OCI-LY7 (cell line): Measurements from ENCODE around the gene TRAF2. TPM values are rescaled to one million over a fixed set of nuclear protein-coding genes. Genes with fewer than 3 reads are reported as not detected.
A peak's percentile ranks its signal among the peaks of the same experiment; 100 is the strongest.

Source experiments
- BruUV-seq: library from RNA; stranded (reverse); fragments of 400-500 nt; replicated peaks from 2 replicates; lab custom pipeline; 2021; lab: Mats Ljungman, UMichigan
- CTCF ChIA-PET: fragments of 300-600 bp; sonication (Branson Sonifier 250); formaldehyde crosslinking; loops from one replicate; lab custom pipeline; 2022; ENCODE audit warnings: antibody characterized with exemption; ENCODE audit not compliant: unreplicated experiment; lab: Charles Lee
- POLR2A ChIA-PET: fragments of 300-600 bp; sonication (Branson Sonifier 250); formaldehyde crosslinking; loops from one replicate; lab custom pipeline; 2022; ENCODE audit warnings: antibody characterized with exemption; lab: Charles Lee
- DNase-seq: peaks from one replicate; pipeline ENCODE4 v3.0.0-alpha.2; 2015; ENCODE audit warnings: low spot score
- H2AFZ ChIP-seq: fragments of 200-600 bp; sonication (generic), shearing (Covaris generic); 2 replicates; pipeline ENCODE4 v1.6.1; 2014; ENCODE audit warnings: mild to moderate bottlenecking, antibody characterized with exemption, low read length, moderate library complexity
- H3K27ac ChIP-seq: fragments of 200-600 bp; sonication (generic); 2 replicates; pipeline ENCODE4 v1.5.1; 2014; ENCODE audit warnings: mixed run types, low read depth, mild to moderate bottlenecking, moderate library complexity, low read length, inconsistent platforms; ENCODE audit not compliant: poor library complexity, severe bottlenecking
- H3K36me3 ChIP-seq: fragments of 200-600 bp; sonication (generic); 2 replicates; pipeline ENCODE4 v1.6.1; 2014; ENCODE audit warnings: mild to moderate bottlenecking, antibody characterized with exemption, low read length, moderate library complexity, mixed read lengths; ENCODE audit not compliant: insufficient read depth
- H3K4me1 ChIP-seq: fragments of 200-600 bp; sonication (generic); 2 replicates; pipeline ENCODE4 v1.5.1; 2014; ENCODE audit warnings: mild to moderate bottlenecking, low read length; ENCODE audit not compliant: insufficient read depth, poor library complexity, severe bottlenecking
- H3K4me2 ChIP-seq: fragments of 200-600 bp; sonication (generic); 2 replicates; pipeline ENCODE4 v1.6.1; 2014; ENCODE audit warnings: mild to moderate bottlenecking, low read length
- H3K4me3 ChIP-seq: fragments of 200-600 bp; sonication (generic); 2 replicates; pipeline ENCODE4 v1.5.1; 2014; ENCODE audit warnings: mild to moderate bottlenecking, low read depth, low read length; ENCODE audit not compliant: poor library complexity, severe bottlenecking
- H3K79me2 ChIP-seq: fragments of 200-600 bp; sonication (generic); 2 replicates; pipeline ENCODE4 v1.6.1; 2016; ENCODE audit warnings: low read depth, mild to moderate bottlenecking, low read length, moderate library complexity, mixed read lengths; ENCODE audit not compliant: insufficient read depth
- H3K9me2 ChIP-seq: fragments of 200-600 bp; sonication (generic); 2 replicates; pipeline ENCODE4 v1.6.1; 2016; ENCODE audit warnings: mild to moderate bottlenecking, low read length, mixed read lengths; ENCODE audit not compliant: insufficient read depth
- H3K9me3 ChIP-seq: fragments of 200-600 bp; sonication (generic); 2 replicates; pipeline ENCODE4 v1.6.1; 2014; ENCODE audit warnings: mild to moderate bottlenecking, mixed run types, low read length, mixed read lengths
- H4K20me1 ChIP-seq: fragments of 200-600 bp; sonication (generic); 2 replicates; pipeline ENCODE4 v1.6.1; 2014; ENCODE audit warnings: mild to moderate bottlenecking, antibody characterized with exemption, low read length, moderate library complexity, mixed read lengths; ENCODE audit not compliant: insufficient read depth
- EZH2phosphoT487 ChIP-seq: fragments of 200-600 bp; sonication (generic); IDR thresholded peaks from 2 replicates; pipeline ENCODE4 v1.6.1; 2018; ENCODE audit warnings: low read depth, borderline replicate concordance, mild to moderate bottlenecking, mixed run types, antibody characterized with exemption, low read length, moderate library complexity, mixed read lengths
- intact Hi-C: fragments of 100-400 bp; cut with micrococcal nuclease; formaldehyde crosslinking; loops from one replicate; pipeline ENCODE4 v1.10.0; 2022; ENCODE audit not compliant: unreplicated experiment
- total RNA-seq, 2 experiments: library from RNA; depleted of rRNA in 1 of 2; stranded (reverse); fragments of >200 nt in 1 of 2; shearing (Covaris generic) in 1 of 2; gene quantifications; 2 replicates each; pipeline ENCODE4 v1.2.3, GENCODE V29; 2014 to 2022
- TF ChIP-seq, protein P1 (sequence below): fragments of 200-600 bp; sonication (generic); conservative IDR thresholded peaks from 2 replicates; pipeline ENCODE4 v1.5.1; 2014; ENCODE audit warnings: mild to moderate bottlenecking, antibody characterized with exemption, low read length, moderate library complexity, mixed read lengths

The TRAF2 gene
- total RNA-seq, 2 experiments from 2014 or later = 31.4 to 40.5 TPM

DNA sequence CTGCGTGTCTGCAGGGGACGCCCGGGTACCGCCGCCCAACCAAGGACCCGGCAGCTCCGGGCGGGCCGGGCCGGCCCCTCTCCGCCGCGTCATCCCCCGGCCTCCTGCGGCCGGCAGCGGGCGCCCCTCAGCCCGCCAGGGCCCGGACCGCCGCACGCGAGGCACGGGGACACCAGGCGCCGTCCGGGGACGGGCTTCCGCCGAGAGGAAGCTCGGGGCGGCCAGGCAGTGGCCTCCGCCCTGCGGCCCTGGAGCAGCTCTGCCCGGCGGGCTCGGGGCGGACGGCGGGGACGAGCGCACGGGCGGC lies 57.8 kb downstream of the TRAF2 start:
- intact Hi-C loops = loop anchor here (1.0 to 2.0 kb wide), 3 partner anchors 49 to 154 kb away; partner anchors contain the start of genes PAXX and TRAF2
- TF ChIP-seq EZH2phosphoT487 = no peak
- TF ChIP-seq, protein P1, sequence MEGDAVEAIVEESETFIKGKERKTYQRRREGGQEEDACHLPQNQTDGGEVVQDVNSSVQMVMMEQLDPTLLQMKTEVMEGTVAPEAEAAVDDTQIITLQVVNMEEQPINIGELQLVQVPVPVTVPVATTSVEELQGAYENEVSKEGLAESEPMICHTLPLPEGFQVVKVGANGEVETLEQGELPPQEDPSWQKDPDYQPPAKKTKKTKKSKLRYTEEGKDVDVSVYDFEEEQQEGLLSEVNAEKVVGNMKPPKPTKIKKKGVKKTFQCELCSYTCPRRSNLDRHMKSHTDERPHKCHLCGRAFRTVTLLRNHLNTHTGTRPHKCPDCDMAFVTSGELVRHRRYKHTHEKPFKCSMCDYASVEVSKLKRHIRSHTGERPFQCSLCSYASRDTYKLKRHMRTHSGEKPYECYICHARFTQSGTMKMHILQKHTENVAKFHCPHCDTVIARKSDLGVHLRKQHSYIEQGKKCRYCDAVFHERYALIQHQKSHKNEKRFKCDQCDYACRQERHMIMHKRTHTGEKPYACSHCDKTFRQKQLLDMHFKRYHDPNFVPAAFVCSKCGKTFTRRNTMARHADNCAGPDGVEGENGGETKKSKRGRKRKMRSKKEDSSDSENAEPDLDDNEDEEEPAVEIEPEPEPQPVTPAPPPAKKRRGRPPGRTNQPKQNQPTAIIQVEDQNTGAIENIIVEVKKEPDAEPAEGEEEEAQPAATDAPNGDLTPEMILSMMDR = no peak; the same call in 1 of the 2 replicates
- H3K4me2 ChIP-seq = peak overlapping the region; percentile 87
- CTCF ChIA-PET = interaction anchor here (0.6 kb wide), 1 partner anchor 91 kb away, joined by 3 read pairs; no protein-coding TSS in a partner anchor
- peak overlapping the region; percentile 82 for H3K4me3 ChIP-seq
- H3K27ac ChIP-seq = peak overlapping the region; percentile 40
- peaks cover 27% of the 10 kb centered on the region for H3K4me1 ChIP-seq
- peaks cover 10% of the 10 kb centered on the region; the same call in 1 of the 2 replicates for H3K79me2 ChIP-seq
- H4K20me1 ChIP-seq = no peaks in the 10 kb centered on the region
- DNase-seq = no peak
- no peak overlapping the region for H2AFZ ChIP-seq
- H3K36me3 ChIP-seq = peaks cover 40% of the 10 kb centered on the region
- no peaks in the 10 kb centered on the region for H3K9me2 ChIP-seq
- POLR2A ChIA-PET = no interaction called here
- no TSS peak for BruUV-seq
- no peaks in the 10 kb centered on the region for H3K9me3 ChIP-seq

DNA sequence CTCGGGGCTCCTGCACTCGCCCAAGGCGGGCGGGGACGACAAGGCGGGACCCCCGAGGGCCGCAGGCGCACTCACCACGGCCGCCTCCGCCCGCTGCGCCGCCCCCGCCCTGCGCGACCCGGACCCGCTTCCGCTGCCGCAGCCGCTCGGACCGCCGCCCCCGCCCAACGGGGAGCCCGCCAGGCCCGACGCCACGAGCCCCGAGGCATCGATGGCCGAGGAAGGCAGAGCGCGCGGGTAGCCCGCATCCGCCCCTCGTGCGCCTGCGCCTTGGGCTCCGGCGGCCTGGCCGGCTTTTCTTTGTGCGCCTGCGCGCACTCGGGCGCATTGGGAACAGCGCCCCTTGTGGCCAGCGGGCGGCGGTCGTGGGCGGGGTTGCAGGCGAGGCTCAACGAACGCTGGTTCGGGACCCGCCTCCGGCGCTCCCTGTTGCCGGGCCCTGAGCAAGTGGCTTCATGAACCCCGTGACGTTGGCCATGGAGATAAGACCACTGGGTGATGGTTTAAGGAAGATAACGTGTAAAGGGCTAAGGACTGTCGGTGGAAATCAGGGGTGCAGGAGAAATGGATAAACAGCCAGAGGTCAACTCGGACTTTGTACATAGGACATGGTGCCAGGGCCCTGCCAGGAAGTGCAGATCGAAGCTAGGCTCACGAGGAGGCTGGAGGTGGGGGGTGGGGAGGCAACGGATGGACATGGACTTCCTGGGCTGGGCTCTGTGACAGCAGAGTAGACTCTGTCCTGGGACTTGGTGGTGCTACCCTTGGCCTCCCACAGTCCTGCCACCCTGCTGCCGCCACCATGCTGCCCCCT lies 58.4 kb downstream of the TRAF2 start, which contains the start of the genes C8G and FBXW5:
Gene C8G (plus strand): TSS at position 725 of the 814 bp plus-strand sequence. CDS start 78 bp downstream, at position 803.
Gene FBXW5 (minus strand): TSS at position 220 of the 814 bp plus-strand sequence. CDS start 655 bp downstream, outside the sequence.
- peaks cover 10% of the 10 kb centered on the region; the same call in 1 of the 2 replicates for H3K79me2 ChIP-seq
- BruUV-seq = no TSS peak
- peak within 1 kb of the TSS; percentile 40 for H3K27ac ChIP-seq
- POLR2A ChIA-PET = no interaction called here
- H3K9me2 ChIP-seq = no peaks in the 10 kb centered on the region
- peaks cover 35% of the 10 kb centered on the region for H3K36me3 ChIP-seq
- H3K4me2 ChIP-seq = peak within 1 kb of the TSS; percentile 87
- H3K4me3 ChIP-seq = peak within 1 kb of the TSS; percentile 82
- peaks cover 29% of the 10 kb centered on the region for H3K4me1 ChIP-seq
- intact Hi-C loops = loop anchor here (1.0 to 2.0 kb wide), 3 partner anchors 48 to 154 kb away; partner anchors contain the start of genes PAXX and TRAF2
- no peaks in the 10 kb centered on the region for H4K20me1 ChIP-seq
- H2AFZ ChIP-seq = peak within 1 kb of the TSS; percentile 45; the same call in 1 of the 2 replicates
- no peaks in the 10 kb centered on the region for H3K9me3 ChIP-seq
- no peak for TF ChIP-seq EZH2phosphoT487
- TF ChIP-seq, protein P1 = peak; percentile 86
- peak; percentile 98 for DNase-seq
- CTCF ChIA-PET = interaction anchor here (0.6 kb wide), 1 partner anchor 90 kb away, joined by 3 read pairs; no protein-coding TSS in a partner anchor
